Glutamatergic neuron (in vitro differentiated cells): Measurements from ENCODE around the gene RUVBL2. TPM values are rescaled to one million over a fixed set of nuclear protein-coding genes. Genes with fewer than 3 reads are reported as not detected.

ENCODE experiments used
- DNase-seq: peaks from one replicate; pipeline ENCODE4 v3.0.0; 2022
- H3K27ac Mint-ChIP-seq: one replicate; pipeline ENCODE4 v1.8.0; 2020; ENCODE audit warnings: mild to moderate bottlenecking, mixed read lengths, inconsistent platforms; ENCODE audit not compliant: unreplicated experiment
- H3K27me3 Mint-ChIP-seq: one replicate; pipeline ENCODE4 v1.8.0; 2020; ENCODE audit warnings: mild to moderate bottlenecking, moderate library complexity, mixed read lengths, inconsistent platforms; ENCODE audit not compliant: unreplicated experiment
- H3K36me3 Mint-ChIP-seq: one replicate; pipeline ENCODE4 v1.8.0; 2020; ENCODE audit warnings: mild to moderate bottlenecking, mixed read lengths, inconsistent platforms; ENCODE audit not compliant: unreplicated experiment
- H3K4me1 Mint-ChIP-seq: one replicate; pipeline ENCODE4 v1.8.0; 2020; ENCODE audit warnings: mild to moderate bottlenecking, low read depth, mixed read lengths, inconsistent platforms; ENCODE audit not compliant: unreplicated experiment
- H3K4me3 Mint-ChIP-seq: one replicate; pipeline ENCODE4 v1.8.0; 2020; ENCODE audit warnings: mild to moderate bottlenecking, mixed read lengths, inconsistent platforms; ENCODE audit not compliant: unreplicated experiment
- H3K9me3 Mint-ChIP-seq: one replicate; pipeline ENCODE4 v1.8.0; 2020; ENCODE audit warnings: mild to moderate bottlenecking, moderate library complexity, mixed read lengths, inconsistent platforms; ENCODE audit not compliant: unreplicated experiment
- total RNA-seq: library from RNA; stranded (reverse); fragmentation: NEBNext Ultra II Directional; extraction: Animal tissue kit (Norgen Biotek cat#: 25700); gene quantifications from one replicate; pipeline ENCODE4 v1.2.1, GENCODE V29; 2021; ENCODE audit not compliant: unreplicated experiment
- TF ChIP-seq, protein P1 (sequence below): fragments of 200-600 bp; sonication (generic); IDR thresholded peaks from one replicate; pipeline ENCODE4 v1.5.0; 2021; ENCODE audit not compliant: partially characterized antibody, unreplicated experiment

Gene RUVBL2
- total RNA-seq, 1 donor from 2014 or later = 60.9 TPM

DNA sequence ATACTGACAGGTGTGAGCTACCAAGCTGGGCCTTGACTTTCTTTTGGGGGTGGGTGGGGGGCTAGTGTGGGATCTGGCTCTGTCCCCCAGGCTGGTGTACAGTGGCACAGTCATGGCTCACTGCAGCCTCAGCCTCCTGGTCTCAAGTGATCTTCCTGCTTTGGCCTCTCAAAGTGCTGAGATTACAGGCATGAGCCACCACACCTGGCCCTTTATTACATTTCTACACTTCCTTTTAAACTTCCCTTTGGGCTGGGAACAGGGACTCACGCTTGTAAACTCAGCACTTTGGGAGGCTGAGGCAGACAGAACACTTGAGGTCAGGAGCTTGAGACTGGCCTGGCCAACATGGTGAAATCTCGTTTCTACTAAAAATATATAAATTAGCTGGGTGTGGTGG is 16.6 kb upstream of the RUVBL2 start:
- TF ChIP-seq, protein P1, sequence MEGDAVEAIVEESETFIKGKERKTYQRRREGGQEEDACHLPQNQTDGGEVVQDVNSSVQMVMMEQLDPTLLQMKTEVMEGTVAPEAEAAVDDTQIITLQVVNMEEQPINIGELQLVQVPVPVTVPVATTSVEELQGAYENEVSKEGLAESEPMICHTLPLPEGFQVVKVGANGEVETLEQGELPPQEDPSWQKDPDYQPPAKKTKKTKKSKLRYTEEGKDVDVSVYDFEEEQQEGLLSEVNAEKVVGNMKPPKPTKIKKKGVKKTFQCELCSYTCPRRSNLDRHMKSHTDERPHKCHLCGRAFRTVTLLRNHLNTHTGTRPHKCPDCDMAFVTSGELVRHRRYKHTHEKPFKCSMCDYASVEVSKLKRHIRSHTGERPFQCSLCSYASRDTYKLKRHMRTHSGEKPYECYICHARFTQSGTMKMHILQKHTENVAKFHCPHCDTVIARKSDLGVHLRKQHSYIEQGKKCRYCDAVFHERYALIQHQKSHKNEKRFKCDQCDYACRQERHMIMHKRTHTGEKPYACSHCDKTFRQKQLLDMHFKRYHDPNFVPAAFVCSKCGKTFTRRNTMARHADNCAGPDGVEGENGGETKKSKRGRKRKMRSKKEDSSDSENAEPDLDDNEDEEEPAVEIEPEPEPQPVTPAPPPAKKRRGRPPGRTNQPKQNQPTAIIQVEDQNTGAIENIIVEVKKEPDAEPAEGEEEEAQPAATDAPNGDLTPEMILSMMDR = no peak
- H3K36me3 Mint-ChIP-seq = peaks cover 5% of the 10 kb centered on the region

DNA sequence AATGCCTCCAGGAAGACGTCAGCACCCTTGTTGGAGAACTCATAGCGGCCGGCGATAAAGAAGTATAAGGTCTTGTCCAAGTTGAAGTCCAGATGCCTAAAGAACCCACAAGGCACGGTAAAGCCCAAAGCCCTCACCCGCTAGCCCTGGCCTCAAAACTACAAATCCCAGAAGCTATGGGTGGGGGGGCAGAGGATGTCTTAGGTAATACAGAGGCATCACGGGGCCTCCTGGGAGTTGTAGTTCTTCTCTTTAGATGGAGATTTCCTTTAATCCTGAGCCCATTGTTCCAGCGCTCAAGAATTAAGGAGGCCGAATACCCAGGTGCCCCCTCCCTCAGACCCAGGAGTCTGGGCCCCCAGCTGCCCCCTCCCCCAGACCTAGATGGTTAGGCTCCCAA is 11.4 kb upstream of the RUVBL2 start:
- H3K9me3 Mint-ChIP-seq = no peaks in the 10 kb centered on the region

More for the DNA sequence above, 16.6 kb upstream of the RUVBL2 start:
- DNase-seq = no peak
- H3K27me3 Mint-ChIP-seq = peaks cover under 1% of the 10 kb centered on the region
- H3K4me3 Mint-ChIP-seq = no peak overlapping the region
- H3K9me3 Mint-ChIP-seq = no peaks in the 10 kb centered on the region
- peaks cover 2% of the 10 kb centered on the region for H3K4me1 Mint-ChIP-seq
- H3K27ac Mint-ChIP-seq = no peak overlapping the region

DNA sequence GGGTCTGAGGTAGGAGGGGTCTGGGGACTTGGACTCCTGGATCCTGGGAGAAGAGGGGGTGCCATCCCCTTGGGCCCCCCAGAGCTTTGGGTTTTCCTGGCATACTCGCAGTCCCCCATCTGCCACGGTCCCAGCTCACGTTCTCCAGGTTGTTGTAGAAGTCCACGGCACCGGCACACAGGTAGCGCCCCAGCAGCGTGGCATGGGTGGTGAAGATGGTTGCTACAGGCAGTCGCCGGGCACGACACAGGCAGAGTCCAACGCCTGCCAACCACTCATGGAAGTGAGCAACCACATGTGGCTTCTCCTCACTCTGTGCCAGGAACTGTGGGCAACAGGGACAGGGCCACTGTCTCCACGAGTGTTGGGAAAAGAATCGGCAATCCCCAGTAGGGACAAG is 8.0 kb upstream of the RUVBL2 start:
- H3K4me1 Mint-ChIP-seq = peaks cover 7% of the 10 kb centered on the region
- TF ChIP-seq, protein P1 = no peak
- H3K4me3 Mint-ChIP-seq = no peak overlapping the region
- H3K27ac Mint-ChIP-seq = no peak overlapping the region
- peaks cover 11% of the 10 kb centered on the region for H3K9me3 Mint-ChIP-seq
- no peak for DNase-seq
- peaks cover 7% of the 10 kb centered on the region for H3K27me3 Mint-ChIP-seq
- no peaks in the 10 kb centered on the region for H3K36me3 Mint-ChIP-seq

More for the DNA sequence above, 11.4 kb upstream of the RUVBL2 start:
- peaks cover 2% of the 10 kb centered on the region for H3K4me1 Mint-ChIP-seq
- H3K27ac Mint-ChIP-seq = no peak overlapping the region
- H3K27me3 Mint-ChIP-seq = peaks cover 7% of the 10 kb centered on the region
- DNase-seq = no peak
- TF ChIP-seq, protein P1 = no peak
- H3K36me3 Mint-ChIP-seq = peaks cover 5% of the 10 kb centered on the region
- H3K4me3 Mint-ChIP-seq = no peak overlapping the region

DNA sequence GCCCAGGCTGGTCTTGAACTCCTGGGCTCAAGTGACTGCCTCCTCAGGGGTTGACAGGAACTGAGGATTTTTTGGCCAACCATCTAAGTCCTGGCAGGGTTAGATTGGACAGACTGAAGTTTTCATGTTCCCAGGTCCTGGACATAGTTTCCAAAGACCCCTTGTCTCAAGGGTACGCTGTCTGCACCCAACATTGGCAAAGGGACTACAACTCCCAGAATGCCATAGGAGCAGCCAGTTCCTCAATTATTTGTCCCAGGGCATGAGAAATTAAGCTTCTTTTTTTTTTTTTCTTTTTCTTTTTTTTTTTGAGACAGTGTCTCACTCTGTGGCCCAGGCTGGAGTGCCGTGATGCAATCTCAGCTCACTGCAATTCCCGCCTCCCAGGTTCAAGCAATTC is 7.5 kb upstream of the RUVBL2 start:
- no peak overlapping the region for H3K4me3 Mint-ChIP-seq
- DNase-seq = no peak
- no peak overlapping the region for H3K27ac Mint-ChIP-seq
- peaks cover 14% of the 10 kb centered on the region for H3K9me3 Mint-ChIP-seq
- TF ChIP-seq, protein P1 = no peak
- no peaks in the 10 kb centered on the region for H3K36me3 Mint-ChIP-seq
- peaks cover 9% of the 10 kb centered on the region for H3K4me1 Mint-ChIP-seq
- H3K27me3 Mint-ChIP-seq = peaks cover 7% of the 10 kb centered on the region

DNA sequence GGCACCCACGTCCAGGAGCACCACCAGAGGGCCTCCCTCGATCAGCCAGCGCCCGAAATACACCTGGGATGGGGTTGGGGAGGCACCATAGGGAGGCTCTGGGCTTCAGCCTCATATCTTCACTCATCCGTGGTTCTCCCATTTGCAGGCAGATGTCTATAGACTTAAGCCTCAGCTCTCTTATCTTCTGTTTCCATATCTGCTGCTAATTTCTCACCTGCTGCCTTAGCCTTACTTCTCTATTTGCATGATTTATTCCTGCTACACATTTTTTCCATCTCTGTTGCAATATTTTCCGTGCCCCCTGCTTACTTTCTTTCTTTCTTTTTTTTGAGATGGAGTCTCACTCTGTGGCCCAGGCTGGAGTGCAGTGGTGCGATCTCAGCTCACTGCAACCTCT is 6.4 kb upstream of the RUVBL2 start:
- no peak for DNase-seq
- Mint-ChIP-seq H3K36me3 (no peaks in the 10 kb centered on the region), H3K4me3 (no peak overlapping the region), H3K9me3 (peaks cover 14% of the 10 kb centered on the region), H3K4me1 (peaks cover 9% of the 10 kb centered on the region), H3K27ac (no peak overlapping the region), H3K27me3 (peaks cover 5% of the 10 kb centered on the region)
- TF ChIP-seq, protein P1 = no peak
